Stimulated activated CD8-positive, alpha-beta memory T cell treated with anti-CD3 and anti-CD28 coated beads, Interleukin-15, amount 100 ng/mL, for 4 hours (primary cell): ENCODE measurements around the gene FOXE1.

Experiments
- DNase-seq, 2 donors: peaks; one replicate each; pipeline ENCODE4 v3.0.0-alpha.2; 2020; ENCODE audit warnings: low read depth in 2 of 2

FOXE1 gene

DNA sequence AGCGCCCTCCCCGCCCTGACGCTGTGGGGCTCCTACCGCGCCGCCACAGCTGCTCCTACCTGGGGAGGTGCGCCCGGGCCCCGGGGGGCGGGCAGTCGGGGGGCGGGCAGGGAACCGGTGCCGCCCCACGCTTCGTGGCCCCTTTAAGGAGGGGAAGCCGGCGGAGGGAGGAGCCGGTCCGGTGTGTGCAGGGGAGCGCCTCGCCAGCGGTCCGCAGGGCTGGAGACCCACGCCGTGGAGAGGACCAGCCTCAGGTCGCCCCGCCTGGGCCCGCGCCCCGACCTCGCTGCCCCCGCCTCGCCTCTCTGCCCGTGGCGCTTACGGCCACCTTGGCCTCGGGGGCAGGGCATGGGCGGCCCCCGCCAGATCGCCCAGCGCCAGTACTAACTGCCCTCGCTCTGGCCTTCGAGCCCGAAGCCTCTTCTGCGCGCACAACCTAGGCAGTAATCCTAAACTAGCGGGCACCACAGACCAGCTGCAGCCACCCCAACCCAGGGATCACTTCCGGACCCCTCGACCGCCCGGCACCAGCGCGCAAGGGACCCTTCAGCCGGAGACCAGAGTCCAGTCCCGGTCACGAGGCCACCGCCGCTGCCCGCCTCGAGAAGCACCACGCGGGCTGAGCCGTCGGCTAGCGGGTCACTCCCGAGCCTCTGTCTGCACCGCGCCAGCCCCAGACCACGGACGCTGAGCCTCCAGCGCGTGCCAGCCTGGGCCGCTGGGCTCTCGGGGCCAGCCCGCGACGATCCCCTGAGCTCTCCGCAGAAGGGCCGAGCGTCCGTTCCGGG lies at the start of gene FOXE1:
Gene FOXE1 (plus strand): TSS at position 171 of the 788 bp plus-strand sequence. CDS start 689 bp downstream, outside the sequence.
- DNase-seq = no peak

DNA sequence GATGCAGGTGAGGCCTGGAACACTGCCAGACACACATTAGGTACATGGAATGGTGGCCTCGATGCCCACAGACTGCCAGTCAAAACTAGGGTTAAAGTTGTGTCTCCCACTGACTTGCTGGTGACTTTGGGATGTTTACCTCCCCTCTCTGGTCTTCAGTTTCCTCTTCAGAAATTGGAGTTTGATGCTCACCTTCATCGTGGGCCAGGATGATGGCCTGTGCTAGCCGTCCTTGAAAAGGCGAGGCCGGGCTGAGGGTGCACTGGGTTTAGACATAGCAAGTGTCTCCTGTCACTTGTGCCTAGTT lies 49.0 kb upstream of the FOXE1 start:
- DNase-seq = no peak

DNA sequence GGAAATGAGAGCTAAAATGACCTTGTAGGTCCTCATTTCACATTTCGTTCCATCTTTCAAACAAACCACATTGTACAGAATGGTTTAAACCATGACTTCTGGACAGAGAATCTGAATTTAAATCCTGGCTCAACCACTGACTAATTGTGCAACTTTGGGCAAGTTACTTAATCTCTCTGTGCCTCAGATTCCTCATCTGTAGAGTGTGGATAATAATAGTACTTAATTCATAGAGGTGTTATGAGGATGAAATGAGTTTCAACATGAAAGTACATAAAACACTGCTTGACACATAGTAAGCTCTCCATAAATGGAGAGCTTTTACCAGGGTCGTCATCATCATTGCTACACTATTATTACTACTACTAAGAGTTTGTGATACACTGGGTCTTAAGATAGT lies 46.3 kb upstream of the FOXE1 start:
- DNase-seq = no peak

DNA sequence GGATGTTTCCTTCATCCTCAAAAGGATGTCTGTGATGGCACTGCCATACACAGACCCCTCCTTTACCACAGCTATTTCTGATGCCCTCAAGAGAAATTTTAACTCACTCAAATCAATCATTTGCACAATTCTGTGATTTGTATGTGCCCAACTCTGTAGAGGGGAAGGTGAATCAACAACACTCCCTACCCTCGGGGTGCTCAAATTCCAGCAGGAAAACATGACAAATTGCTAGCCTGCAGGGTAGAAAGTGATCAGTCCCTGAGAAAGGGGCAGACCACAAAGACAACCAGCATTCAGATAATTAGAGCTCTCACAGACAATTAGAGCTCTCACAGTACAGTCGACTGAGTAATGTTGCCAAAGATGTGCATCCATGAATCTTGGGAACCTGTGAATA lies 45.3 kb upstream of the FOXE1 start:
- DNase-seq = no peak

DNA sequence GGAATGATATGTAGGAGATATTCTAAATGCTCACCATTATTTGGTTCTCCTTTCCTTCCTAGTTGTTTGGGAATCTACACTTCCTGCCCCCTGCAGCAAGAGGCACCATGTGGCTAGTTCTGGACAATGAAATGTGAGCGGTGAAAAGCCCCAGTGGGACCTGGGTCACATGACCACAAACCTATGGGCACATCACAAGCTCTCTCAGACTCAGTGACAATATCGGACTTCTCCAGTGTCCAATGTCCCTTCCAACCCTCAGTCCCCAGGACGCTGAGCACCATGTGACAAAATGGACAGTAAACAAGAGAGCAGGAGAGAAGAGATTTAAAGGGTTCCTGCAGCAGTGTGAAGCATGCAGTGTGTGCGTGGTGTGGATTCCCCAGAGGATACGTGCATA lies 44.6 kb upstream of the FOXE1 start:
- DNase-seq = no peak

DNA sequence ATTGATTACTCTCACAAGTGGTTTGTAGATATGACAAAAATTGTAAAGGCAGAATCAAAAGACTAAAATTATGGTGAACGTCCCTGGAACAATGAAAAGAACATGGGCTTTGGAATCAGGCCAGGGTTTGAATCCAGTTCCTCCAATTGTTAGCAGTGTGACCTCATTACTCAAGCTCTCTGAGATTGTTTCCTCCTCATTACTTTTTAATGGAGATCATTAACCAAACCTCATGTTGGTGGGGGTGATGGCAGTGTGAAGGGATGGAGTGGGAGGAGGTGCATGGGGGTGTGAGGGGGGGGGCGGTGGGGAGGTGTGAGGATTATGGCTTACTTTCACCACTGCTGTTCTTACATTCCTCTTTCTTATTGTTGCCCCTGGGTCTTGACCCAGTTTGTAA lies 44.1 kb upstream of the FOXE1 start:
- no peak for DNase-seq

DNA sequence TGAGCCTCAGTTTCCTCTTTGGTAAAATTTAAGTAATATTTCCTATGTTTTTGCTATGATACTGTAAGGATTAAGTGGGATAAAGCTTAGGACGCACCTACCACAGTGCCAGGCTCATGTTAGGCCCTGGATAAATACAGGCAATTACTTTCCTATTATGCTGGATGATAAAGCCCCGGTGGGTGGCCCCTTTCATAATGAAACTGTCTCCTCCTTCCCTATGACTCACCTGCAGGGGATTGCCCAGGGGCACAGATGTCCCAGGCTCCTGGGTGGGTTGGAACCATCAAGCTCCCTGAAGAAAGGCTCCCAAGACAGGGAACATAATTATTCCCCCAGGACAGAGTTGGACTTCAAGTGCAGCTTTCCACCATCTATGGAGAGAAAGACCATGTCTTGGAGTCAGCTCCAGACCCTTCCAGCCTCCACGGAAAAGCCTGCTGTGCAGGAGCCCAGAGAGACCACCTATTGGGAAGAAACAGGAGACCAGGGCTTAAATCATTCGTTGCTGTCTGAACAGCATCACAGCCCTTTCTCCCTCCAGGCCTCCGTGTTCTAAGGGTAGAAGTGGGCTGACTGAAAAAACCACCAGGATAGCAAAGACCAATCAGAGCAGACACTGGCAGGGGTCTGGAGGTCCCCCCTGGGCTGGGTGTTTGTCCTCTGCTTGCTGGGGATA lies 43.2 kb upstream of the FOXE1 start:
- no peak for DNase-seq

DNA sequence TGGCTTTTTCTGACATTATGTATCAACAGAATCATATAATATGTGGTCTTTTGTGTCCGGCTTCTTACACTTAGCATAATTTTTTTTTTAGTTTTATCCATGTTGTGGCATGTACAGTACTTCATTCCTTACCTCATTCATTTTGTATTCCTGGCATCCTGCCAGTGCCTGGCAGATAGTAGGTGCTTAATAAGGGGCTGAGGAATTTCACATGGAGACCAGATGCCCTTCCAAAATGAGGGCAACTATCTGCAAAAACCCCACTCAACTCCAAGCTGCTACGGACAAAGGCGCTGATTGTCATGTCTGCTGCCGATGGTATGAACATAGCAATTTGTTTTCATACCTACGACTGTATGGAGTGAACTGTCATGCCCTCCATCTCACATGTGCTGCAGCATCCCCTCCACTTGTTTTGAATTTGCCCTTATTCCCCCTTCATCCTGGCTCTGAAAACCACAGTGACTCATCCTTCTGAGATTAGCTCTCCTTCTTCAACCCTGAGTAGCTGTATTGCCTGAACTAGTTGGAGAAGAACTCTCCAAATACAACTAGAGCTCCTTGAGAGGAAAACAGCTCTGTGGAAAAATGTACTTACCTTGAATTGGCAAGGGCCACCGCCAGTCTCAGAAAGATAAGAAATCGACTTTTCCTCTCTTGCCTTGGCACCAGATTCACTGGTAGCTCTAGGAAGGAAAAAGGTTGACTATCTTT lies 41.3 kb upstream of the FOXE1 start:
- DNase-seq = no peak

DNA sequence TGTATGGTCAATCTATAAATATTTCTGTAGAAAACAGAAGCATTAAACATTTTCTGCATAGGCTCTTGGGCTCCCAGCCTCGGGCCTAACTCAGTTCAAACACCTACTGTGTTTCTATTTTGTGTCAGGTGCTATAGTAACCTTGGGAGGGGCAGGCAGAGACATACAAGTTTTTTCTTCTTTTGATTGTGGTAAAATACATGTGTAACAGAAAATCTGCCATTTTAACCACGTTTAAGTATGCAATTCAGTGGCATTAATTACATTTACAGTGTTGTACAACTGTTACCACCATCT lies 40.8 kb upstream of the FOXE1 start:
- no peak for DNase-seq

DNA sequence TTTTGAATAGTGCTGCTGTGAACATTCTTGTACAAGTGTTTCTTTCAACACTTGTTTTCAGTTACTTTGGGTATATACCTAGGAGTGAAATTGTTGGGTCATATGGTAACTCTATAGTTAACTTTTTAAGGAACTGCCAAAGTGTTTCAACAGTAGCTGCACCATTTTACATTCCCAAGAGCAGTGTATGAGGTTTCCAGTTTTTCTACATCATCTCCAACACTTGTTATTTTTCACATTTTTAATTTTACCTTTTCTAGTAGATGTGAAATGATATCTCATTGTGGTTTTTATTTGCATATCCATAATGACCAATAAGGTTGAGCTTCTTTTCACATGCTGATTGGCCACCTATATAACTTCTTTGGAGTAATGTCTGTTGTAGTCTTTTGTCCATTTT lies 40.0 kb upstream of the FOXE1 start:
- no peak for DNase-seq

DNA sequence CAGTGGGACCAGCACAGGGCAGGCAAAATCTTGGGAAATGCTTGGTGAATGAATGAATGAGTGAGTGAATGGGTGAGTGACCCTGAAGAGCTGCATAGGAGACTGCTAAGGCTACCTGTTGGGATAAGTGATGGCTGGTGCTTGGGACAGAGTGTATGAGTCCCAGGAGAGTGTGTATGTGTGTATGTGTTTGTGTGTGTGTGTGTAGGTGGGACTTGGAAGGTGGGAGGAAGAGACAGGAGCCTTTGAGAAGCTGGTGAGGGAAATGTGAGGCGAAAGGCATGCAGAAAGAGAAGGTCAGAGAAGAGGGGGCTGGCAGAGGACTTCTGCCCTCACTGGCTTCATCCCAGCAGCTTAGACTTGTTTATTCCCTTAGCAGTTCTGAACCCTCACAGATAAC lies 33.3 kb upstream of the FOXE1 start:
- no peak for DNase-seq

DNA sequence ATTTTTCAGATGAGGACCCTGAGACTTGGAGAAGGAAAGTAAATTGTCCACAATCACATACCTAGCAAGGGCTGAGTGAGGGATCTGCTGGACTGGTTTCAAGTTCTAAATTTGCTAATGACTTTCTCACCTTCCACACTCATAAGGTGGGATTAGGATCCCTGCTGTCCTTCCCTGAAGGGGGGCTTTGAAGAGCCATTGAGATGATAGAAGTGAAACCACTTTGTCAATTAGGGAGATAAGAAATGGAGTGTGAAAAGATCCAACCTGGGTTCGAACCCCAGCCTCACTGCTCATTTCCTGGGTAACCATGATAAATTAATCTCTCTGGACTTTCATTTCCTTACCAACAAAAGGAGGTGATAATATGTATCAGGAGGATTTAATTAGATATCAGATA lies 32.7 kb upstream of the FOXE1 start:
- DNase-seq = no peak

DNA sequence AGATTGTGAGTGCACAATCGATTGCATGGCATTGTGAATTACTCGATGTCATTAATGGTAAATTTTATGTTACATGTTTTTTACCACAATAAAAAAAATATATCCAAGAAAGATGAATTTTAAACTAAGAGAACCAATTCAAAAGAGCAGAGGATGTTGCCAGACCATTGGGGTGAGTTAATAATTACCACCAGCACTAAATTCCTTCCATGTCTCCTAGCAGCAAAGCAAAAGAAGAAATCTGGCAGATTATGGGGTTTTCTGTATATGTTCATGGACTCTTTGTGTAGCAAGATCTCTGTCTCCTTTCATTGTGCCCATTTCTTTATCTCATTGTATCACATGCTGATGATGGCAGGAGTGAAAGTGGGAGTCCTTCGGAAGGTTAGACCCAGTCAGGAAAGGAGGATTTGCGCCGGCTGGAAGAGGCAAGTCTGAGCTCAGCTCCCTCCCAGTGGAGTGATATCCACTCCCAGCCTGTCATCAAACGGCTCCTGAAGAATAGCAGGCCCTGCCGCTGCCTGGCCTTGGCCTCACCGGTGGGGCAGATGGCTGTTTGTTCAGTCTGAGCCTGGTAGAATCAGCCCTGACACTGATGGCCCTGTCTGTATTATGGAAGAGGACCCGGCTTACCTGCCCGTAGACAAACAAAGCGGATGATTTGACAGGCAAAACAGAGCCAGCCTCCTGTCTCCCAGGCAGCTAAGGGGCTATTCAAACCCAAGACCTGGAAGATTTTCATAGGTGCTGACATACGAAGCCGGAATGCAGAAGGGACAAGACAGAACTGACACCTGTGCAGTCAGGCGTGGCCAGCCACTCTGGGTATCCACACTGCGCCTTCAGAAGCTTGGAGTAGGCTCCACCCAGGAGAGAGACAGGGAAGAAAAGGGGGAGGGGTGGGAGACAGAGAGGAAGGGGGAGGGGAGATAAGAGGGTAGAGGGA lies 21.9 kb upstream of the FOXE1 start:
- no peak for DNase-seq

DNA sequence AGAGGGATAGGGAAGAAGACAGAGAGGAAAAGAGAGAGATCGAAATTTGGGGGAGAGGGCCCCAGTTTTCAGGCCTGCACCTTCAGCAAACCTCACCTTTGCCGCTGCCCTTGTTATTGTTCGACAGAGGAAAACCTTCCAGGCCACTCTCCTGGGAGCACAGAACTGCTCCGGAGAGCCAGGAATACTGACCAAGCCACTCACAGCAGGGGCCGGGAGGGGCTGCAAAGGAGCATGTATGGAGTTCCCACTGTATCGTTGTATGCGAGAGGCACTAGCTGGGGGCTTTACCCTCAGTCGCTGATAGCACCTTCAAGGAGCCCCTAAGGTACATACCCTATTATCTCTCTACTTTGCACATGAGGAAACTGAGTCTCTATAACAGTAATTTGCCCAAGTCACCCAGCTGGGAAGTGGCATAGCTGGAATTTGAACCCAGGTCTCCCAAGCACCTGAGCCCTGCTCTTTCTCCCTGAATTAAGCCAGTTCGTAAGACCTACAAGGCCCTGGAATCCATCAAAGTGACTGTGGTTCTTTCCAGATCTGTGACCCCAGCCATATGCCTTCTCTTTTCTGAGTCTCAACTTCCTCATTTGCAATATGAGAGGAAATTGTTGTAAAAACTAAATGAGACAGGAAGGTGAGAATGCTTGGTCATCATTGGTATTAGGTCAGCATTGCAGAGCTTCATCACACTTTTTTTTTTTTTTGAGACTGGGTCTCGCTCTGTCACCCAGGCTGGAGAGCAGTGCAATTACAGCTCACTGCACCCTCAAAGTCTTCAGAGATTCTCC lies 21.0 kb upstream of the FOXE1 start:
- DNase-seq = no peak

DNA sequence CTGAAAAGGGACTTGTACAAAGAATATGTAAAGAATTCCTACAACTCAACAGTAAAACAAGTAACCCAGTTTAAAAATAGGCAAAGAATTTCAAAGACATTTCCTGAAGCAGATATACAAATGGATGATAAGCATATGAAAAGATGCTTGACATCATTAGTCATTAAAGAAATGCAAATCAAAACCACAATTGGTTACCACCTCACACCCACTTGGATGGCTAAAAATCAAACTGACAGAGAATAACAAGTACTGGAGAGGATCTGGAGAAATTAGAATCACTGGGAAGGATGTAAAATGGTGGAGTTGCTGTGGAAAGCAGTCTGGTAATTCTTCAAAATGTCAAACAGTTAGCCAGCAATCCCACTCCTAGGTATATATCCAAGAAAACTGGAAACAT lies 12.5 kb upstream of the FOXE1 start:
- no peak for DNase-seq

DNA sequence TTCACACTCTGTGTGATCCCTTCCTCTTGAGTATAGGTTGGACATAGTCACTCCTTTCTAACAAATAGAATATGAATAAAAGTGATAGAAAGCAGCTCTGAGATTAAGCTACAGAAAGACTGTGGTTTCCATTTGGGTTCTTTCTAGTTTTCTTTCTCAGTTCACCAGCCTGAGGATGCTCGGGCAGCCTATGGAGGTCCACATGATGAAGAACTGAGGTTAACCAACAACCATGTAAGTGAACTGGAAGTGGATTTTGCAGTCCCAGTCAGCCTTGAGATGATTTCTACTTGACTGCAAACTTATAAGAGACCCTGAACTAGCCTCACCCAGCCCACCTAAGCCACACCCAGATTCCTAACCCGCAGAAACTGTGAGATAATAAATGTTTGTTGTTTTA lies 10.1 kb upstream of the FOXE1 start:
- DNase-seq = no peak

DNA sequence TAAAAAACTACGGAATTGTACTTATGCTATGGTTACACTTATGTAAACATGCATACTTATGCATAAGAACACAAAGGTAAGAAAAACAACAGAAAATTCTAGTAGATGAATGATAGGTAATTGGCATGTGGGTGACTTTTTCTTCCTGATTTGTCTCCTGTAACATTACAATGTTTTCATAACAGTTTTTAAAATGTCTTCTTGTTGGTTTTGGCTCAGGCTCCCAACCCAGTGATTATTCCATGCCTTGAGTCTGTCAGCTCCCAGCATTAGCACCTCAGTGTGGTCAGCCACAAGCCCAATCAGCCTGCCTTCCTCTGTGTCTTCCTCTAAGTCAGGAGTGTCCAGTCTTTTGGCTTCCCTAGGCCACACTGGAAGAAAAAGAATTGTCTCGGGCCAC lies 7.9 kb upstream of the FOXE1 start:
- no peak for DNase-seq

DNA sequence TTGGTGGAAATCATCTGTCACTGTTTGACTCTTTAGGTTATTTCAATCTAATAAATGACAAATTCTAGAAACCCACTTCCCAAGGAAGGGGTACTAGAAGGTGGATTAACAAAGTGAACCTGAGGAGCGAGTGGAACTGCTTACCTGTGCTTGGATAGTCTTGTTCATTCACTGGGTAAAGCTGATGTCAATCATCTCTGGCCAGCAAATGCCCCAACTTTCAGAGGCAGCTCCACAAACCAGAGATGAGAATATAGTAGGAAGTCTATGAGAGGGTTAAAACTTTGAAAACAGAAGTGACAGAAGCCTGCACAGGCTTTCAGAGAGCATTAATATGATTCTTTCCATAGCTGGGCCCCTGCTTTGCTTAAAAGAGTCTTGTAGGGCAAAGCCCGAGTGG lies 7.3 kb upstream of the FOXE1 start:
- DNase-seq = no peak

DNA sequence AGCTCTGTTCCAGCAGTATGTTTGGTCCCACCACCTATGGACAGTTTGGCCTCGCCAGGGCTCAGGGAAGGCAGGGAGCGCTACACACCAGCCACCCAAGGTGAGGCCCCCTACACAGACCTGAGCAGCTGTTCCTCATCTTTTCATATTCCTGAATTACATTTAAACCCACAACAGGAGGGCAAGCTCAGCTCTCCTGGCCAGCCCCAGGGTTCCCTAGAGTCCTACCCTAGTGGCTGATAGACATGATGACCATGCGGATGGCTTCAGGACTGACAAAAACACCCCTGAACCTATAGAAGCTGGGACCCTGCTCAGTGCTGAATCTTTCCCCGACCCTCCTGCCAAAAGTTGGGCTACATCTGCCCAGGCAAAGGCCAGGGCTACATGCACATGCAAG lies 6.7 kb upstream of the FOXE1 start:
- DNase-seq = no peak

DNA sequence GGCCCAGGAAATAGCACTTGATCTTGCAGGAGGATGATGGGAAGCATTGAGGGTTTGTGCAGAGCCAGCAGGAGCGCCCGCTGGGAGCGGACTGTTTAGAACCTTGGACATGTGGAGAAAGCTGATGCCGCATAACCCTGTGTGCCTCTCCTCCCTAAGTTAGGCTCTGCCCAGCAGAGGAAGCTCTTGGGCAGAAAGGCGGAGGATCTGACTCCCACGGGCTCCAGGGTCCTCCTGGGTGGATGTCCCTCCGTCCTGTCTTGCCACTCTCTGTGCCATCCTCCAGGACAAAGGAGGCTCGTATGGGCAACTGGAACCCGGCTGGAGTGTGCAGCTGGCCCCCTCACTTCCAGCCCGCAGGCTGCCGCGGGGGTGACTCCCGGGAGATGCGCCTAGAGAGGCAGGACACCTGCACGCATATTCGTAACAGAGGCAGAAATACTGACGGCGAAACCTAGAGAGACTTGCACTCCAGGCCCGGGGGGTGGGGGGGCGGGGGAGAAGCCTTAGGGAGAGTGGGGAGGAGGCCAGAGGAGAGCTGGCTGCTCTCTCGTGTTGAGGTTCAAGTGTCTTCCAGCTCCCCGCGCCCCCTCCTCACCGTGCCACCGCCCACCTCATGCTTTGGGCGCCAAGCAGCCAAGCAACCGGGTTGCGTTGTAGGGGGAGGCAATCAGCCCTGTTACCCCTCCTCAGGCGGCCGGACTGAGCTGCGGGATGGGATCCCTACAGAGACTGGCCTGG lies 5.4 kb upstream of the FOXE1 start:
- DNase-seq = no peak

DNA sequence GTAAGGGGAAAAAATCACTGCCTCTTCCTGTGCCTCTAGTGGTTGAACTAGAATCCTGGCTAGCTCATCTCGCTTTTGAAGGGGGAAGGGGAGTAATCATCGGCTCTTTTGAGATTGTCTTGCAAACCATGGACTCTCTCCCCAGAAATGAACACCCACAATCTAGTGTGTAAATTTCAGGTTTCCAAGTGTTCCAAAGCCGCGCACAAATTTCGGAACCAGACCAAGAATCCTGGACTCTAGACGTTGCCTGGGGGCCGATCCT lies 4.9 kb upstream of the FOXE1 start:
- no peak for DNase-seq
